GM18505 (cell line): ENCODE results near the gene APOBEC3C.
"Not testable (repeated sequence)": the region's sequence is repeated elsewhere in the genome, so short reads cannot be mapped to it uniquely, and the experiment has no call there.

Experiments
- ATAC-seq: cut with Tn5 transposase; IDR thresholded peaks from one replicate; pipeline ENCODE4 v1.9.1; 2021; ENCODE audit not compliant: unreplicated experiment
- POLR2A ChIP-seq: IDR thresholded peaks from 4 replicates; pipeline ENCODE4 v1.6.1; 2011; ENCODE audit warnings: borderline replicate concordance; ENCODE audit not compliant: insufficient read depth, insufficient read length; ENCODE audit errors: extremely low read depth

APOBEC3C gene

DNA sequence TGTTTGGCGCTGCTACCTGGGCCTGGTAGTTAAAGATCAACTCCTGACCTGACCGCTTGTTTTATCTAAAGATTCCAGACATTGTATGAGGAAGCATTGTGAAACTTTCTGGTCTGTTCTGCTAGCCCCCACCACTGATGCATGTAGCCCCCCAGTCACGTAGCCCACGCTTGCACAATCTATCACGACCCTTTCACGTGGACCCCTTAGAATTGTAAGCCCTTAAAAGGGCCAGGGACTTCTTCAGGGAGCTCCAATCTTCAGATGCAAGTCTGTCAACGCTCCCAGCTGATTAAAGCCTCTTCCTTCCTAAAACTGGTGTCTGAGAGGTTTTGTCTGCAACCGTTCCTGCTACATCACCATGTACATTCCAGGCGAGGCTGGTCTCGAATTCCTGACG, 41.6 kb downstream of the APOBEC3C start:
- ATAC-seq, result no peak
- TF ChIP-seq POLR2A, result no peak

DNA sequence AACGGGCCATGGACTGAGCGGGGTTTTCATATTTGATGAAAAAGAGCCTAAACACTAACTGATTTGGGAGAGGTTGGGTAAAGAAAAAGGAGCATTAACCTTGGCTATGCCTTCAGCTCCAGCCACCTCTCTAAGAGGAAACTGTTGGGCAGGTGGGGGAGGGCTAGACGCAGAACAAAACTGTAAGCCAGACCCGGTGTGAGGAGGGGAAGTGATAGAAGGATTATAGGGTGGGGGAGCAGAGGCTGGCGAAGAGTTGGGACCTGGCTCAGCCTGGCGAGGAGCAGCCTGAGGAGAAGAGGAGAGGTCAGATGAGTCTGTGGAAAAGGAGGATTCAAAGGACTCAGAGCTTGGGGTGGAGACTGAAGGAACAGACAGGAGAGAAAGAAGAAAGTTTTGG, 47.2 kb downstream of the APOBEC3C start:
- ATAC-seq, result not testable (repeated sequence)

DNA sequence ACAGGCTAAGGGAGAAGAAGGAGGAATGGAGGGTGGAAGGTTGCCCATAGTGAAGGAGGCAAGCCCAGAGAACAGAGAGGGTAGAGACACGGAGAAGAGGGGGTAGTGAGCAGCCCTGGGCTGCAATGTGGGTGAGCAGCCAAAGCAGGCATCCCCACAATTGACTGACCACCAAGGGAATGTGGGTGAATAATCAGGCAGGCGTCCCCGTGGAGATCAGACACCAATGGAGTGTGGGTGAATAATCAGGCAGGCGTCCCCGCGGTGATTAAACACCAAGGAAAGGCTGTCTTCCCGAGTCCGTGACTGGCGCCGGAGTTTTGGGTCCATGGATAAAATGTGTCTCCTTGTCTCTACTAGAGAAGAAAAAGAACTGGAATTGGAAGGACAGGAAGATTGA, 47.9 kb downstream of the APOBEC3C start:
- ATAC-seq, result not testable (repeated sequence)

DNA sequence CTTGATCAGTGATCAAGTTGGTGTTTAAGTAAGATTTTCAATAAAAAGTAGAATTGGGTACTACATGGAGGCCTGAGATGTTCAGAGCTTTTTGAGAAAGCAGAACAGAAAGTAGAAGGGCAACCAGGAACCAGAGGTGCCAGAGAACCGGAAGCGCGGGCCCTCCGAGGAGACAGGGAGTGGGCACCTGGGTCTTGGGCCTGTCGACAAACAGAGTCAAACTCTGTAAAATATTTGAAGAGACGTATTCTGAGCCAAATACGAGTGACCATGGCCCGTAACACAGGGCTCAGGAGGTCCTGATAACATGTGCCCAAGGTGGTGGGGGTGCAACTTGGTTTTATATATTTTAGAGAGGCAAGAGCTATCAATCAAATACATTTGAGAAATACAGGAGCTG, 49.8 kb downstream of the APOBEC3C start:
- ATAC-seq, result not testable (repeated sequence)

DNA sequence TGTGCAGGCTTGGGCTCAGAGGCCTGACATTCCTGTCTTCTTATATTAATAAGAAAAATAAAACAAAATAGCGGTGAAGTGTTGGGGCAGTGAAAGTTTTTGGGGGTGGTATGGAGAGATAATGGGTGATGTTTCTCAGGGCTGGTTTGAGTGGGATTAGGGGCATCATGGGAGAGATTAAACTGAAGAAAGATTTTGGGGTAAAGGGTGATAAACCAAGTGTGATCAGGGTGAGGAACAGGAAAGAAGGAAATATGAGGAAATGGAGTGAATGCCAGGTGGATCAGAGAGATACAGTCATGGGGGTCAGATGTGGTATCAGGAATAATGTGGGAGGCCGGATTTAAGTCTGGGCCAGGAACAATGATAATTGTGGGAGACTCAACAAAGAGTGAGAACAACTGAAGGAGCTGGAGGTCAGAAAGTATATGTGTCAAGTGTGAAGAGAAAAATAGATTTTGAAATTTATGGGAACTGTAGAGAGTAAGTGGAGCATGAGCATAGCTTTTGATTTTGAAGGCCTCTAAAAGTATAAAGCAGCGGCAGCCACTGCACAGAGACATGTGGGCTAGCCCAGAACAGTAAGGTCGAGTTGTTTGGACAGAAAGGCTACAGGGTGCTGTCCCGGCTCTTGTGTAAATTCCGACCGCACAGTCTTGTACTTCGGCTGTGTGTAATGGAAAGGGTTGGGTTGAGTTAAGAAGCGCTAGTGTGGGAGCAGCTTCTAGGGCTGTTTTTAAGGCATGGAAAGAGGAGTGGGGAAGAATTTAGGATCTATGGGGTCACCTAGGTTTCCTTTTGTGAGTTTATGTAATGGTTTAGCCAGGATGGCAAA, 52.6 kb downstream of the APOBEC3C start:
- not testable (repeated sequence) for ATAC-seq
- peak; percentile 57 for TF ChIP-seq POLR2A

DNA sequence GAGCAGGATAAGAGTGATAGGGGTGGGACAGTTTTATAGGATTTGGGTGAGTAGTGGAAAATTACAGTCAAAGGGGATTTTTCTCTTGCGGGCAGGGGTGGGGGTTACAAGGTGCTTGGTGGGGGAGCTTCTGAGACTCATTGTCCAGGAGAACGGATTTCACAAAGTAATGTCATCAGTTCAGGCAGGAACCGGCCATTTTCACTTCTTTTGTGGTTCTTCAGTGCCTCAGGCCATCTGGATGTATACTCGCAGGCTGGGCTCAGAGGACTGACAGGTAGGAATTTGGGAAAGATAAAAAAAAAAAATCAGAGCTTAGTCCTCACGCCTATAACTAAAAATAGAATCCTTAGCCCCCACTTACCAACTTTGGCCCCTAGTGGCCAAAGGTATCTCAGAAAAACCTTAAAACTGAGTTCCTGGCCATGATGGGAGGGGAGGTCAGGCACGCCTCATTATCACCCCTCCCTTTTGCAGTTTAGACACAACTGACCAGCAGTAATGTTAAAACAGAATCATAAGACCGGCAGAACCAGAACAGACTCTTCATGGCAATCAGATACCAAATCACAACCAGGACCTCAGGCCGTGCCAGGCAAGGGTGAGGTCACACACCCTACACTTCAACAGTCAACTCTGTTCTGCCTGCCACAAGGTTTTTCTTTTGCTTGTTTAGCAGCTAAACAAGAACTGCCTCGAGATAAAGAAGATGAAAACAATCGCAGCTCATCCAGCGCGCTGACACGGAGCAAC, 54.2 kb downstream of the APOBEC3C start:
- no peak for ATAC-seq
- no peak for TF ChIP-seq POLR2A
